ENCODE measurements around the gene PIBF1.

DNA sequence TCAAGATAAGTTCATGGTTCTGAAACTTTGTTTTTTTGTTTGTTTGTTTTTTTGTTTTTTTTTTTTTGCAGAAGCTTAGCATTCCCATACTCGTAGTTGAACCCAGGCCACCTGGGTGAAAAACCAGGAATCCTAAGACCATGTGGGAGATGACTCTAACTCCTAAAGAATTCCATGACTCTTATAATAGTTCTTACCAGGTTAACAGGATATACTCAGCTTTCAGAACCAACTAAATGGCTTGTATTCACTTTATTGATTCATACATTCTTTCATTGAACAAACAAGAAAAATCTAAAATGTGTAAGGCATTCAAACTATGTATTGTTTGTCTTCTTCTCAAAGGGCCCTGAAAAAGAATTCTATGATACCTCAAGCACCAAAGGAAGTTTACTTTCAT, 236.4 kb downstream of the PIBF1 start:
- TF ChIP-seq, protein P1, sequence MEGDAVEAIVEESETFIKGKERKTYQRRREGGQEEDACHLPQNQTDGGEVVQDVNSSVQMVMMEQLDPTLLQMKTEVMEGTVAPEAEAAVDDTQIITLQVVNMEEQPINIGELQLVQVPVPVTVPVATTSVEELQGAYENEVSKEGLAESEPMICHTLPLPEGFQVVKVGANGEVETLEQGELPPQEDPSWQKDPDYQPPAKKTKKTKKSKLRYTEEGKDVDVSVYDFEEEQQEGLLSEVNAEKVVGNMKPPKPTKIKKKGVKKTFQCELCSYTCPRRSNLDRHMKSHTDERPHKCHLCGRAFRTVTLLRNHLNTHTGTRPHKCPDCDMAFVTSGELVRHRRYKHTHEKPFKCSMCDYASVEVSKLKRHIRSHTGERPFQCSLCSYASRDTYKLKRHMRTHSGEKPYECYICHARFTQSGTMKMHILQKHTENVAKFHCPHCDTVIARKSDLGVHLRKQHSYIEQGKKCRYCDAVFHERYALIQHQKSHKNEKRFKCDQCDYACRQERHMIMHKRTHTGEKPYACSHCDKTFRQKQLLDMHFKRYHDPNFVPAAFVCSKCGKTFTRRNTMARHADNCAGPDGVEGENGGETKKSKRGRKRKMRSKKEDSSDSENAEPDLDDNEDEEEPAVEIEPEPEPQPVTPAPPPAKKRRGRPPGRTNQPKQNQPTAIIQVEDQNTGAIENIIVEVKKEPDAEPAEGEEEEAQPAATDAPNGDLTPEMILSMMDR (IDR thresholded peaks at IDR 0.05) = no peak
- TF ChIP-seq POLR2AphosphoS5 (IDR thresholded peaks at IDR 0.05) (no peak), EP300 (IDR thresholded peaks at IDR 0.05) (no peak)
